ENCODE results near the gene ADARB1.

Gene ADARB1

GRCh38 chr21:45095505-45095904, 21.1 kb downstream of the ADARB1 start:
- DNase-seq (ENCODE audit: low read depth): no peak

- no peak for DNase-seq (ENCODE audit: low read depth)
These were observed 21.8 kb downstream of the ADARB1 start for GRCh38 chr21:45096217-45096616.

GRCh38 chr21:45097827-45098387, 23.5 kb downstream of the ADARB1 start:
- DNase-seq (ENCODE audit: low read depth): no peak

- no peak for DNase-seq (ENCODE audit: low read depth)
These were observed 24.5 kb downstream of the ADARB1 start for GRCh38 chr21:45098867-45099266.

- no peak for DNase-seq (ENCODE audit: low read depth)
These were observed 25.2 kb downstream of the ADARB1 start for GRCh38 chr21:45099571-45099970.

GRCh38 chr21:45100866-45101265, 26.5 kb downstream of the ADARB1 start:
- DNase-seq (ENCODE audit: low read depth): no peak

GRCh38 chr21:45102391-45102932, 28.1 kb downstream of the ADARB1 start:
- DNase-seq (ENCODE audit: low read depth): no peak

- no peak for DNase-seq (ENCODE audit: low read depth)
These were observed 29.7 kb downstream of the ADARB1 start for GRCh38 chr21:45103971-45104520.

GRCh38 chr21:45104560-45104959, 30.2 kb downstream of the ADARB1 start:
- no peak for DNase-seq (ENCODE audit: low read depth)

GRCh38 chr21:45105906-45106485, 31.6 kb downstream of the ADARB1 start:
- DNase-seq (ENCODE audit: low read depth): no peak

- no peak for DNase-seq (ENCODE audit: low read depth)
These were observed 33.8 kb downstream of the ADARB1 start for GRCh38 chr21:45108034-45108790.

- DNase-seq (ENCODE audit: low read depth): no peak
These were observed 34.7 kb downstream of the ADARB1 start for GRCh38 chr21:45108808-45109781.

GRCh38 chr21:45109831-45110492, 35.6 kb downstream of the ADARB1 start:
- no peak for DNase-seq (ENCODE audit: low read depth)

- DNase-seq (ENCODE audit: low read depth): no peak
These were observed 36.7 kb downstream of the ADARB1 start for GRCh38 chr21:45110873-45111624.

- DNase-seq (ENCODE audit: low read depth): no peak
These were observed 37.3 kb downstream of the ADARB1 start for GRCh38 chr21:45111703-45112102.

GRCh38 chr21:45112371-45112770, 38.0 kb downstream of the ADARB1 start:
- DNase-seq (ENCODE audit: low read depth): no peak

GRCh38 chr21:45113543-45113942, 39.2 kb downstream of the ADARB1 start:
- DNase-seq (ENCODE audit: low read depth): no peak

- no peak for DNase-seq (ENCODE audit: low read depth)
These were observed 39.7 kb downstream of the ADARB1 start for GRCh38 chr21:45114072-45114471.

GRCh38 chr21:45114475-45114874, 40.1 kb downstream of the ADARB1 start:
- DNase-seq (ENCODE audit: low read depth): no peak

- DNase-seq (ENCODE audit: low read depth): no peak
These were observed 40.8 kb downstream of the ADARB1 start for GRCh38 chr21:45115141-45115540.
